H1 (cell line): ENCODE data around the gene GSTT4. TPM values are rescaled to one million over a fixed set of nuclear protein-coding genes. Genes with fewer than 3 reads are reported as not detected.
"Not testable (repeated sequence)": the region's sequence is repeated elsewhere in the genome, so short reads cannot be mapped to it uniquely, and the experiment has no call there.

Experiments
- CTCF ChIA-PET: fragments of 300-600 bp; sonication (Branson Sonifier 250); formaldehyde crosslinking; loops from one replicate; lab custom pipeline; 2021; ENCODE audit not compliant: partially characterized antibody; lab: Charles Lee
- POLR2A ChIA-PET: fragments of 300-600 bp; sonication (Branson Sonifier 250); formaldehyde crosslinking; loops from one replicate; lab custom pipeline; 2021; ENCODE audit warnings: inconsistent platforms; ENCODE audit not compliant: partially characterized antibody; lab: Charles Lee
- DNase-seq, 2 experiments: peaks; one replicate each; pipeline versions ENCODE4 v3.0.0 to v3.0.0-alpha.2; 2010 to 2022; ENCODE audit warnings: low spot score in 2 of 2, low read depth in 1 of 2, mixed read lengths in 1 of 2
- FAIRE-seq: peaks from 2 replicates; lab custom pipeline; 2011; peaks lifted over from hg19 to GRCh38; lab: Jason Lieb, UNC
- H2AFZ ChIP-seq: 2 replicates; pipeline ENCODE4 v1.8.1; 2012; ENCODE audit warnings: low read length, inconsistent platforms
- H2AK5ac ChIP-seq: 2 replicates; pipeline ENCODE4 v1.6.1; 2013; ENCODE audit warnings: low read depth, low read length
- H2BK120ac ChIP-seq: replicated peaks from 2 replicates; pipeline ENCODE3; 2013; ENCODE audit warnings: low read depth, low read length, inconsistent platforms
- H2BK12ac ChIP-seq: 2 replicates; pipeline ENCODE4 v1.6.1; 2013; ENCODE audit warnings: low read depth, low read length
- H2BK15ac ChIP-seq: 2 replicates; pipeline ENCODE4 v1.6.1; 2013; ENCODE audit warnings: low read length
- H2BK20ac ChIP-seq: 2 replicates; pipeline ENCODE4 v1.6.1; 2013; ENCODE audit warnings: low read length
- H2BK5ac ChIP-seq: 2 replicates; pipeline ENCODE4 v1.6.1; 2013; ENCODE audit warnings: low read depth, low read length
- H3K14ac ChIP-seq: 2 replicates; pipeline ENCODE4 v1.6.1; 2013; ENCODE audit warnings: inconsistent platforms; ENCODE audit not compliant: insufficient read length
- H3K18ac ChIP-seq: 2 replicates; pipeline ENCODE4 v1.6.1; 2013; ENCODE audit warnings: low read length; ENCODE audit errors: extremely low read depth
- H3K23ac ChIP-seq: 2 replicates; pipeline ENCODE4 v1.6.1; 2013; ENCODE audit warnings: inconsistent platforms; ENCODE audit not compliant: insufficient read length
- H3K23me2 ChIP-seq: 2 replicates; pipeline ENCODE4 v1.6.1; 2013; ENCODE audit warnings: low read depth, low read length
- H3K27ac ChIP-seq: 2 replicates; pipeline ENCODE4 v1.6.1; 2011; ENCODE audit warnings: low read depth, low read length, inconsistent platforms
- H3K27me3 ChIP-seq, 4 experiments: replicated peaks in 1 of 4; 1 replicate in 1 of 4; 2 replicates in 3 of 4; pipeline versions ENCODE4 v1.6.1 to v1.8.1; 2011 to 2013; ENCODE audit warnings: low read length in 3 of 4, mild to moderate bottlenecking in 3 of 4, inconsistent platforms in 2 of 4, mixed read lengths in 2 of 4, moderate library complexity in 1 of 4; ENCODE audit not compliant: control insufficient read depth in 3 of 4, insufficient read depth in 3 of 4; ENCODE audit errors: extremely low read depth in 1 of 4
- H3K36me3 ChIP-seq, 4 experiments: 2 replicates each; pipeline versions ENCODE4 v1.6.1 to v1.8.1; 2011 to 2013; ENCODE audit warnings: mild to moderate bottlenecking in 4 of 4, low read length in 3 of 4, moderate library complexity in 2 of 4, control low read depth in 1 of 4, inconsistent platforms in 1 of 4; ENCODE audit not compliant: insufficient read depth in 4 of 4, control insufficient read depth in 2 of 4
- H3K4ac ChIP-seq: replicated peaks from 2 replicates; pipeline ENCODE3; 2013; ENCODE audit warnings: low read length, low read depth, mixed read lengths, inconsistent platforms; ENCODE audit not compliant: insufficient read length
- H3K4me1 ChIP-seq, 4 experiments: replicated peaks in 1 of 4; 1 replicate in 1 of 4; 2 replicates in 3 of 4; pipeline versions ENCODE4 v1.6.1 to v1.8.1; 2011 to 2013; ENCODE audit warnings: low read length in 3 of 4, inconsistent platforms in 2 of 4, mixed read lengths in 1 of 4; ENCODE audit not compliant: insufficient read depth in 4 of 4, control insufficient read depth in 3 of 4
- H3K4me2 ChIP-seq, 2 experiments: 2 replicates each; pipeline versions ENCODE4 v1.6.1 to v1.8.1; 2011 to 2013; ENCODE audit warnings: low read depth in 2 of 2, low read length in 2 of 2, control low read depth in 1 of 2, inconsistent platforms in 1 of 2, mild to moderate bottlenecking in 1 of 2; ENCODE audit not compliant: insufficient read depth in 1 of 2
- H3K4me3 ChIP-seq, 4 experiments: fragments of 200-600, 300-600 bp in 1 of 4; sonication (generic), shearing (Covaris generic), sonication (Bioruptor Twin) in 1 of 4; 2 replicates each; pipeline versions ENCODE4 v1.5.1 to v1.8.1; 2011 to 2016; ENCODE audit warnings: low read length in 4 of 4, low read depth in 3 of 4, control low read depth in 2 of 4, inconsistent platforms in 2 of 4, mild to moderate bottlenecking in 2 of 4, mixed read lengths in 1 of 4, moderate library complexity in 1 of 4; ENCODE audit not compliant: insufficient read depth in 2 of 4; ENCODE audit errors: extremely low read depth in 1 of 4
- H3K56ac ChIP-seq: replicated peaks from 2 replicates; pipeline ENCODE3; 2013; ENCODE audit warnings: low read depth, mild to moderate bottlenecking, mixed read lengths, low read length, inconsistent platforms; ENCODE audit not compliant: insufficient read length
- H3K79me1 ChIP-seq: 2 replicates; pipeline ENCODE4 v1.6.1; 2013; ENCODE audit warnings: low read depth, low read length, control low read depth
- H3K79me2 ChIP-seq, 2 experiments: 2 replicates each; pipeline versions ENCODE4 v1.6.1 to v1.8.1; 2012 to 2013; ENCODE audit warnings: low read length in 2 of 2, mild to moderate bottlenecking in 2 of 2, inconsistent platforms in 1 of 2; ENCODE audit not compliant: insufficient read depth in 2 of 2, control insufficient read depth in 1 of 2
- H3K9ac ChIP-seq, 4 experiments: replicated peaks in 1 of 4; 1 replicate in 1 of 4; 2 replicates in 3 of 4; pipeline versions ENCODE4 v1.6.1 to v1.8.1; 2011 to 2013; ENCODE audit warnings: low read depth in 3 of 4, low read length in 3 of 4, control low read depth in 2 of 4, mild to moderate bottlenecking in 2 of 4, moderate library complexity in 2 of 4, inconsistent platforms in 1 of 4; ENCODE audit errors: extremely low read depth in 1 of 4
- H3K9me3 ChIP-seq, 2 experiments: 2 replicates each; pipeline versions ENCODE4 v1.6.1 to v1.8.1; 2012 to 2013; ENCODE audit warnings: mild to moderate bottlenecking in 2 of 2, moderate library complexity in 2 of 2, control low read depth in 1 of 2, inconsistent platforms in 1 of 2, low read depth in 1 of 2, low read length in 1 of 2, mixed read lengths in 1 of 2; ENCODE audit not compliant: insufficient read depth in 2 of 2
- H4K20me1 ChIP-seq, 2 experiments: replicated peaks in 1 of 2; 2 replicates each; pipeline versions ENCODE3 to v1.8.1; 2011 to 2013; ENCODE audit warnings: inconsistent platforms in 2 of 2, low read length in 2 of 2, mild to moderate bottlenecking in 1 of 2; ENCODE audit not compliant: insufficient read depth in 2 of 2, control insufficient read depth in 1 of 2
- H4K5ac ChIP-seq: 2 replicates; pipeline ENCODE4 v1.6.1; 2013; ENCODE audit warnings: low read length, low read depth, mixed read lengths, inconsistent platforms; ENCODE audit not compliant: insufficient read length
- H4K8ac ChIP-seq: 2 replicates; pipeline ENCODE4 v1.8.0; 2013; ENCODE audit warnings: mild to moderate bottlenecking, moderate library complexity, low read length, inconsistent platforms; ENCODE audit not compliant: insufficient read depth; ENCODE audit errors: extremely low read depth
- H4K91ac ChIP-seq: replicated peaks from 2 replicates; pipeline ENCODE3; 2013; ENCODE audit warnings: low read length, mixed read lengths, inconsistent platforms; ENCODE audit not compliant: insufficient read length
- CHD2 ChIP-seq: IDR thresholded peaks from 2 replicates; pipeline ENCODE4 v1.6.1; 2012; ENCODE audit warnings: low read length, improper control_type of control experiment
- E2F6 ChIP-seq: IDR thresholded peaks from 2 replicates; pipeline ENCODE4 v1.6.1; 2012; ENCODE audit warnings: inconsistent platforms
- GTF2F1 ChIP-seq: IDR thresholded peaks from 2 replicates; pipeline ENCODE4 v1.6.1; 2012; ENCODE audit warnings: low read depth, low read length, improper control_type of control experiment, borderline replicate concordance
- HDAC6 ChIP-seq: IDR thresholded peaks from one replicate; pipeline ENCODE4 v1.7.1; 2012; ENCODE audit warnings: low read depth, mild to moderate bottlenecking, inconsistent platforms, low read length, moderate library complexity
- SP2 ChIP-seq: IDR thresholded peaks from 2 replicates; pipeline ENCODE4 v1.6.1; 2012; ENCODE audit warnings: mild to moderate bottlenecking, low read length, inconsistent platforms
- TAF1 ChIP-seq: IDR thresholded peaks from 2 replicates; pipeline ENCODE4 v1.6.1; 2011; ENCODE audit warnings: mild to moderate bottlenecking, low read depth, low read length
- TEAD4 ChIP-seq: IDR thresholded peaks from 2 replicates; pipeline ENCODE4 v1.6.1; 2012; ENCODE audit warnings: low read depth, low read length, inconsistent platforms, mixed read lengths
- ZNF274 ChIP-seq: IDR thresholded peaks from 2 replicates; pipeline ENCODE4 v1.7.0; 2012; ENCODE audit warnings: low read length, borderline replicate concordance; ENCODE audit errors: extremely low read depth
- WGBS, 2 experiments: shearing (Covaris generic) in 1 of 2; methylation state at CpG; one replicate each; pipeline versions ENCODE4 v1.1.6 to v1.1.7; 2013 to 2015; ENCODE audit warnings: low lambda C conversion rate in 2 of 2, mixed read lengths in 2 of 2, inconsistent platforms in 1 of 2, low coverage in 1 of 2, missing lambda C conversion rate in 1 of 2; ENCODE audit not compliant: insufficient replicate concordance in 2 of 2, insufficient coverage in 1 of 2, insufficient read length in 1 of 2; ENCODE audit errors: extremely low coverage in 1 of 2, missing lambda C conversion rate in 1 of 2; 5-methylcytosine and 5-hydroxymethylcytosine counted together
- polyA plus RNA-seq, 7 experiments: library from polyadenylated mRNA; depleted of rRNA in 3 of 7; stranded (reverse) in 5 of 7; unstranded in 2 of 7; fragments of >200 nt in 5 of 7; fragments of 200-250 nt in 2 of 7; gene quantifications; 1 replicate in 5 of 7; 2 replicates in 1 of 7; 4 replicates in 1 of 7; pipeline versions ENCODE4 v1.2.1 to v1.2.3, GENCODE V29; 2011 to 2013; ENCODE audit warnings: missing spikeins in 2 of 7, mixed read lengths in 2 of 7
- total RNA-seq: library from RNA; stranded (reverse); fragmentation: NEBNext Ultra II Directional; extraction: Animal tissue kit (Norgen Biotek cat#: 25700); gene quantifications from 2 replicates; pipeline ENCODE4 v1.2.1, GENCODE V29; 2021

The GSTT4 gene
- total and polyA plus RNA-seq, 2 of the 8 experiments (the other 6 are each of a cell fraction or from before 2014, with no cell fraction given): 0.14 TPM; not detected in 1

- TF ChIP-seq E2F6 (peak; percentile 83), GTF2F1 (no peak), SP2 (no peak), CHD2 (no peak), TEAD4 (peak; percentile 87), ZNF274 (no peak), TAF1 (0 out of 2 replicates have a peak, but pooled peaks have one; percentile 15), HDAC6 (no peak)
- TF ChIP-seq, all 59 proteins: peak for 8
Observed at GRCh38 chr22:24001314-24001713, 3.9 kb downstream of the GSTT4 start (continued).

- WGBS, 2 experiments: 92% methylated on average over 7 of the region's 7 CpGs; no CpG with 5 or more reads in 1 of the 2 experiments
- H2AFZ ChIP-seq, DNase-seq, H2BK15ac ChIP-seq, H3K9ac ChIP-seq, H3K23ac ChIP-seq, H2BK12ac ChIP-seq, H3K27me3 ChIP-seq, H3K4ac ChIP-seq, H3K14ac ChIP-seq, H3K79me2 ChIP-seq, POLR2A ChIA-PET, H4K5ac ChIP-seq, H4K91ac ChIP-seq, H4K20me1 ChIP-seq, H2BK5ac ChIP-seq, H3K4me2 ChIP-seq, H2AK5ac ChIP-seq, H3K18ac ChIP-seq, CTCF ChIA-PET, H4K8ac ChIP-seq, H3K56ac ChIP-seq, H3K4me3 ChIP-seq, H3K36me3 ChIP-seq, H3K79me1 ChIP-seq, H3K27ac ChIP-seq, H3K9me3 ChIP-seq, H3K4me1 ChIP-seq, H2BK120ac ChIP-seq, FAIRE-seq, H3K23me2 ChIP-seq: not testable (repeated sequence)
- peak overlapping the region; percentile 48; the same call in 1 of the 2 replicates for H2BK20ac ChIP-seq
Observed at GRCh38 chr22:23999779-24000178, 5.5 kb downstream of the GSTT4 start.
